Measurements from ENCODE around the gene PHPT1.

Gene PHPT1

DNA sequence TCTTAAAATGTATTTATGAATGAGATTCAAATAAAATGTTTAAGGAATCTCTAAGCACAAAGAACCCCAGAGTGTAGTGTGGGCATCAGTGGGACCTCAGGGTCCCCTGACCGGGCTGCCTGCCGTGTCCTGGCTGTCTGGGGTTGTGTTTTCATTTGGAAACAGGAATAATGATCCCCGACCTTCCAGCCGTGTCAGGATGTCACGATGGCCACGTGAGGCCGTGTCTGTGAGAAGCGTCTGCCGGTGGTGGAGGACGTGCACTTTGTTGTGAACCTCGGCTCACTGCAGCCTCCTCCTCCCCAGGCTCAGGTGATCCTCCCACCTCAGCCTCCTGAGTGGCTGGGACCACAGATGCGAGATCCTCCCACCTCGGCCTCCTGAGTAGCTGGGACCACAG, 41.5 kb downstream of the PHPT1 start:
- no peak overlapping the region for H2AFZ ChIP-seq (ENCODE audit: low read depth, low read length)
- H3K27me3 ChIP-seq (ENCODE audit: insufficient read depth, low read length), result no peaks in the 10 kb centered on the region
- H3K9me3 ChIP-seq (ENCODE audit: low read length), result no peaks in the 10 kb centered on the region
- no peak overlapping the region for H3K4me3 ChIP-seq (ENCODE audit: low read length)
- peaks cover 14% of the 10 kb centered on the region for H3K36me3 ChIP-seq (ENCODE audit: insufficient read depth, low read length)
- H3K4me1 ChIP-seq (ENCODE audit: insufficient read depth, low read length), result peaks cover 6% of the 10 kb centered on the region

DNA sequence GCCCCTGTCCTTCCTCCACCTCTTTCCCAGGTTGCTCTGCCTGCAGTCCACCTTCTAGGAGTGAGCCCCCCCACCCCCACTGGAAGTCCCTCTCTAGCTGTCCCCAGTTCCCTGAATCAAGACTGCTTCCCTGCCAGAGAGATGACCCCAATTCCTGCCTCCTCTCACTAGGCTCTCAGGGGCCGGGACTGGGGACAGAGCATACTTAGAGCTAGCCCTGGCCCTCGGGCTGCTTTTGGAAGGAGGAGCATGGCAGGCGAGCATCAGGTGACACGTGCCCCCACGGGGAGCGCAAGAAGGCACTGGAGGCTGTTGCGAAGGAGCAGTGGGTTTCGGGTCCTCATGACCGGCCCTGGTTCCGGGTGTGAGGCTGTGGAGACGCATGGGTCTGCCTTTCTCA, 46.8 kb downstream of the PHPT1 start:
- no peaks in the 10 kb centered on the region for H3K9me3 ChIP-seq (ENCODE audit: low read length)
- no peaks in the 10 kb centered on the region for H3K4me1 ChIP-seq (ENCODE audit: insufficient read depth, low read length)
- no peak overlapping the region for H3K4me3 ChIP-seq (ENCODE audit: low read length)
- no peak overlapping the region for H2AFZ ChIP-seq (ENCODE audit: low read depth, low read length)
- H3K27me3 ChIP-seq (ENCODE audit: insufficient read depth, low read length), result no peaks in the 10 kb centered on the region
- H3K36me3 ChIP-seq (ENCODE audit: insufficient read depth, low read length), result peaks cover 17% of the 10 kb centered on the region

DNA sequence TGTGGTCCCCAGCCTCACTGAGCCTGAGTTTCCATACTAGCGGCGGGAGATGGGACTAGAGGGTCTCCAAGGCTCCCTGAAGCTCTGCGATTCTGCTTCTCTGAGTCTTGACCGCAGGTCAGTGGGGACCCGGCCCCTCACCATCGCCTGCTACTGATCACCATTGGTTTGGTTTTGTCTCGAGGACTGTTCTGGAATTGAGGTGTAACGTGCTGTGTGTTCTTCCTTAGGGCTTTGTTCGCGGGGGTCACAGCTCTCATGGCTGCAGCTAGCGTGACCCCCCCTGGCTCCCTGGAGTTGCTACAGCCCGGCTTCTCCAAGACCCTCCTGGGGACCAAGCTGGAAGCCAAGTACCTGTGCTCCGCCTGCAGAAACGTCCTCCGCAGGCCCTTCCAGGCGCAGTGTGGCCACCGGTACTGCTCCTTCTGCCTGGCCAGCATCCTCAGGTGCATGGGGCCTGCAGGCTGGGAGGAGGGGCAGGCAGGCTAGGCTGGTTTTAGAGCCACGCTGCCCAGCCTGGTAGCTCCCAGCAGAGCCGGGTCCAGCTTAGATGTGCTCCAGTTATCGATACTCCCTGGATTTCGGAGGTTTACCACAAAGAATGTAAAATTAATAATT, 49.4 kb downstream of the PHPT1 start:
- Histone ChIP-seq H3K4me1 (ENCODE audit: insufficient read depth, low read length) (no peaks in the 10 kb centered on the region), H2AFZ (ENCODE audit: low read depth, low read length) (no peak overlapping the region), H3K36me3 (ENCODE audit: insufficient read depth, low read length) (peaks cover 32% of the 10 kb centered on the region)

DNA sequence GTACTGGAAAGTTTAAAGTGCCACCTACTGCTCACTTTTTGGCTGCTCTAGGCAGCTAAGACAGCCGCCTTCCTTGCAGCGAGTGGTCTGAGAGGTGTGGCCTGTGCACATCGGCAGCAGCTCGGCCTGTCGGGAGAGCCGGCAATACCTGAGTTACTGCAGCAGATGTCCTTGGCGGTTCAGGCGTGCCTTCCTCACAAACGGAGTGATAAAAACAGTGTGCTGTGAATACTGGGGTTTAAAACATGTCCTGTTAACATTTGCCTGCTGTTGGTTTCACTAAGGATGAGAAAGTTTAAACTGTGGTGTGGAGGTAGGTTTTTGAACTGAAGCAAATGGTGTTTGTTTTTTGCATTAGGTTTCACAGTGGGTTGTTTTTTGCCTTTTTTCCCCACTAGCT, 50.0 kb downstream of the PHPT1 start:
- no peaks in the 10 kb centered on the region for H3K9me3 ChIP-seq (ENCODE audit: low read length)
- H3K36me3 ChIP-seq (ENCODE audit: insufficient read depth, low read length), result peaks cover 32% of the 10 kb centered on the region
- no peak overlapping the region for H2AFZ ChIP-seq (ENCODE audit: low read depth, low read length)
- no peaks in the 10 kb centered on the region for H3K27me3 ChIP-seq (ENCODE audit: insufficient read depth, low read length)
- H3K4me1 ChIP-seq (ENCODE audit: insufficient read depth, low read length), result no peaks in the 10 kb centered on the region
- no peak overlapping the region for H3K4me3 ChIP-seq (ENCODE audit: low read length)

More for the DNA sequence above, 49.4 kb downstream of the PHPT1 start:
- Histone ChIP-seq H3K4me3 (ENCODE audit: low read length) (no peak overlapping the region), H3K27me3 (ENCODE audit: insufficient read depth, low read length) (no peaks in the 10 kb centered on the region), H3K9me3 (ENCODE audit: low read length) (no peaks in the 10 kb centered on the region)

DNA sequence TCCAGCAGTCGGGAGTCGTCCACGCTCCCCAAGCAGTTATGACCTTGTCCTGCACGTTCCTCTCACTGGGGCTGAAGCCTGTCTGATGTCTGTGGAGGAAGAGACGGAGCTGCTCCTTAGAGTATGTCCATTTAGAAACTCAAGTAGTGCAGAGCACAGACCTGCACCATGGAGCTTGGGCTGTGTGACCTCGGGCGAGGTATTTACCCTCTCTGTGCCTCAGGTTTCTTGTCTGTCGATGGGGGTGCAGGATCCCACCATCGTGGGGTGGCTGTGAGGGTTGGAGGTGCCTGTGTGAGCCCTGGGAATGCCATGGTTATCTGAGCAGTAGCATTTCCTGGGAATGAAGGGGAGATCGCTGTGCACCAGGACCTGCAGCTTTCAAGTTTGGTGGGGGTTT, 51.3 kb downstream of the PHPT1 start:
- peaks cover 40% of the 10 kb centered on the region for H3K36me3 ChIP-seq (ENCODE audit: insufficient read depth, low read length)
- H3K9me3 ChIP-seq (ENCODE audit: low read length), result no peaks in the 10 kb centered on the region
- H3K27me3 ChIP-seq (ENCODE audit: insufficient read depth, low read length), result no peaks in the 10 kb centered on the region
- no peak overlapping the region for H2AFZ ChIP-seq (ENCODE audit: low read depth, low read length)
- no peaks in the 10 kb centered on the region for H3K4me1 ChIP-seq (ENCODE audit: insufficient read depth, low read length)
- no peak overlapping the region for H3K4me3 ChIP-seq (ENCODE audit: low read length)

Data from neuron (in vitro differentiated cells).